ENCODE results near the gene IL20RA.

The IL20RA gene

DNA sequence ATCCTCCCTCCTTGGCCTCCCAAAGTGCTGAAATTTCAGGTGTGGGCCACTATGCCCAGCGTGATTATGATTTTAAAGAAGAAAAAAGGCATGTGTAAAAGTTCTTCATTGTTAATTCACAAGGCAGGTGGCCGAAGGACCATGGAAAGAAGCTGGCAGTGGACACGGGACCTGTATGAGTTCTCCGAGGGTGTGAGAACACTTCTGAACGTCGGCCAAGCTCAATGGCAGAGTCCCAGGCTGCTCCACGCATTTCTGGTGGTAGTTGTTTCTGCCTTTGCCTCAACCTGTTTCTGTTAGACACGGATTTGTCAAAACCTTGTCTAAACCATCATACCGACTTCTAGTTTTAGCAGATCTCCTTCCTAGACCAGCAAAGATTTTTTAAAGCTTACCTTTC lies 36.6 kb downstream of the IL20RA start:
- no peaks in the 10 kb centered on the region for H3K36me3 ChIP-seq (replicated peaks in 1 of 2; ENCODE audit: control insufficient read depth in 2 of 2, insufficient read depth in 2 of 2, low read length in 2 of 2)
- no peak overlapping the region for H4K91ac ChIP-seq (ENCODE audit: low read depth, low read length, poor library complexity)
- no peak for DNase-seq (ENCODE audit: low spot score)
- H3K4me2 ChIP-seq (ENCODE audit: insufficient read depth, low read length, poor library complexity, severe bottlenecking), result no peak overlapping the region
- no peaks in the 10 kb centered on the region for H3K4me1 ChIP-seq (ENCODE audit: control insufficient read depth in 2 of 2, insufficient read depth in 1 of 2, low read depth in 1 of 2, low read length in 2 of 2)
- no peak overlapping the region for H3K23ac ChIP-seq (ENCODE audit: low read depth, low read length, poor library complexity)
- H4K8ac ChIP-seq (ENCODE audit: low read depth, low read length), result no peak overlapping the region
- H3K4ac ChIP-seq (ENCODE audit: low read length), result no peak overlapping the region
- H2BK15ac ChIP-seq (ENCODE audit: low read length), result no peak overlapping the region
- H3K79me1 ChIP-seq (ENCODE audit: low read depth, low read length), result no peaks in the 10 kb centered on the region
- H3K18ac ChIP-seq (ENCODE audit: low read length), result no peak overlapping the region
- no peak overlapping the region for H3K9ac ChIP-seq (ENCODE audit: low read depth, low read length, poor library complexity)
- H2BK5ac ChIP-seq (ENCODE audit: low read length), result no peak overlapping the region
- no peak overlapping the region for H3K4me3 ChIP-seq (ENCODE audit: low read length in 2 of 2)
- no peak overlapping the region for H2BK12ac ChIP-seq (ENCODE audit: low read length)
- H3K27me3 ChIP-seq (ENCODE audit: control insufficient read depth in 3 of 3, insufficient read depth in 3 of 3, low read depth in 1 of 3, low read length in 3 of 3), result no peaks in the 10 kb centered on the region
- H2AFZ ChIP-seq (ENCODE audit: low read length), result no peak overlapping the region
- H2AK5ac ChIP-seq (ENCODE audit: low read depth, low read length), result no peak overlapping the region
- no peak overlapping the region for H2BK120ac ChIP-seq (ENCODE audit: low read depth, low read length)
- no CpG with 5 or more reads among the region's 9 CpGs for WGBS, 2 donors (ENCODE audit: extremely low coverage in 2 of 2, insufficient read length in 2 of 2, insufficient replicate concordance in 1 of 2)
- H3K27ac ChIP-seq (replicated peaks; ENCODE audit: low read length), result no peak overlapping the region
- H3K14ac ChIP-seq (ENCODE audit: low read length), result no peak overlapping the region
- no peaks in the 10 kb centered on the region for H3K9me3 ChIP-seq (replicated peaks in 1 of 2; ENCODE audit: control insufficient read depth in 2 of 2, insufficient read depth in 1 of 2, low read depth in 1 of 2, low read length in 2 of 2)

DNA sequence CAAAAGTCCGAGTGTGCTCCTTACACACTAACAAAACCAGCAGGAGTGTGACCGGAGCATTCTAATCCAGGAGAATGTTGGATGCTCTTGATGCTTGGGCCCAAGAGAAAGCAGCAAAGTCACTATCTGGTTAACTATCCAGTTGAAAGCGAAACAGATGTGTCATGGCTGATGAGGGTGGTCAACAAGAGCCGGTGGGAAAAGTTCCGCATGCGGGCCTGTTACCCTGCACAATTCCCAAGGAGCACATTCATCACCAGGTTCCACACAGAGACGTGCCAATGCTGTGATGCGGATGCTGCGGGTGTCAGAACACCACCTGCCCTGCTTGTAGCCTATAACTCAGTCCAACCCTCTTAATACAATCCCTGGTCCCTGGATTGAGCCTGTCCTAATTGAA lies 38.7 kb downstream of the IL20RA start:
- Histone ChIP-seq H3K23ac (ENCODE audit: low read depth, low read length, poor library complexity) (no peak overlapping the region), H3K27me3 (ENCODE audit: control insufficient read depth in 3 of 3, insufficient read depth in 3 of 3, low read depth in 1 of 3, low read length in 3 of 3) (peaks cover 0 to 12% (median 4%) of the 10 kb centered on the region in 3 experiments), H3K36me3 (replicated peaks in 1 of 2; ENCODE audit: control insufficient read depth in 2 of 2, insufficient read depth in 2 of 2, low read length in 2 of 2) (no peaks in the 10 kb centered on the region), H2BK12ac (ENCODE audit: low read length) (no peak overlapping the region), H3K18ac (ENCODE audit: low read length) (no peak overlapping the region), H3K9me3 (replicated peaks in 1 of 2; ENCODE audit: control insufficient read depth in 2 of 2, insufficient read depth in 1 of 2, low read depth in 1 of 2, low read length in 2 of 2) (no peaks in the 10 kb centered on the region), H3K4me1 (ENCODE audit: control insufficient read depth in 2 of 2, insufficient read depth in 1 of 2, low read depth in 1 of 2, low read length in 2 of 2) (peaks cover 0 to 6% of the 10 kb centered on the region in 2 donors), H2AFZ (ENCODE audit: low read length) (no peak overlapping the region), H3K27ac (replicated peaks; ENCODE audit: low read length) (no peak overlapping the region), H2BK15ac (ENCODE audit: low read length) (no peak overlapping the region), H2BK120ac (ENCODE audit: low read depth, low read length) (no peak overlapping the region), H4K8ac (ENCODE audit: low read depth, low read length) (no peak overlapping the region), H3K4ac (ENCODE audit: low read length) (no peak overlapping the region), H3K79me1 (ENCODE audit: low read depth, low read length) (no peaks in the 10 kb centered on the region), H3K4me3 (ENCODE audit: low read length in 2 of 2) (no peak overlapping the region), H2AK5ac (ENCODE audit: low read depth, low read length) (no peak overlapping the region), H3K4me2 (ENCODE audit: insufficient read depth, low read length, poor library complexity, severe bottlenecking) (no peak overlapping the region), H4K91ac (ENCODE audit: low read depth, low read length, poor library complexity) (no peak overlapping the region), H3K9ac (ENCODE audit: low read depth, low read length, poor library complexity) (no peak overlapping the region), H2BK5ac (ENCODE audit: low read length) (no peak overlapping the region), H3K14ac (ENCODE audit: low read length) (no peak overlapping the region)
- WGBS, 2 donors (ENCODE audit: extremely low coverage in 2 of 2, insufficient read length in 2 of 2, insufficient replicate concordance in 1 of 2), result no CpG with 5 or more reads among the region's 9 CpGs
- DNase-seq (ENCODE audit: low spot score), result no peak

DNA sequence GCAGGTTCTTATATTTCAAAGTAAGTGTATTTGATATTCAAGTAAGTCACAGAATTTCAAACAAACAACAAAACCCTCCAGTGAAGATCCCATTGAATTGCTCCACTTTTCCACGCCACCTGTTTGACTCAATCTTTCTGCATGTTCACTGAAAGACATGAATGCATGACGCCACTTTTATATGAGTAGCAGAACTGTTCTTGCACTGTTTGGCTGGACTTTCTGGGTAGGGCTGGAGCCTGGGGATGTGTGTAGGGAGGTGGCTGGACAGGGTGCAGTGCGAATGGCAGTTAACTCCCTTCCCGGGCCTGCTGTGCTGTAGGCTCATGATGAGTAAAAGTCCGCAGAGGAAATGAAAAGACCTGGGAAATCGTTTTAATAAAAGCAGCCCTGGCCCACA lies 39.7 kb downstream of the IL20RA start:
- WGBS, 2 donors (ENCODE audit: extremely low coverage in 2 of 2, insufficient read length in 2 of 2, insufficient replicate concordance in 1 of 2), result no CpG with 5 or more reads among the region's 6 CpGs
- Histone ChIP-seq H4K8ac (ENCODE audit: low read depth, low read length) (no peak overlapping the region), H3K36me3 (replicated peaks in 1 of 2; ENCODE audit: control insufficient read depth in 2 of 2, insufficient read depth in 2 of 2, low read length in 2 of 2) (no peaks in the 10 kb centered on the region), H3K9me3 (replicated peaks in 1 of 2; ENCODE audit: control insufficient read depth in 2 of 2, insufficient read depth in 1 of 2, low read depth in 1 of 2, low read length in 2 of 2) (no peaks in the 10 kb centered on the region), H3K23ac (ENCODE audit: low read depth, low read length, poor library complexity) (no peak overlapping the region), H2AK5ac (ENCODE audit: low read depth, low read length) (no peak overlapping the region), H2BK120ac (ENCODE audit: low read depth, low read length) (no peak overlapping the region), H3K9ac (ENCODE audit: low read depth, low read length, poor library complexity) (no peak overlapping the region), H3K27ac (replicated peaks; ENCODE audit: low read length) (no peak overlapping the region), H2AFZ (ENCODE audit: low read length) (no peak overlapping the region), H3K79me1 (ENCODE audit: low read depth, low read length) (no peaks in the 10 kb centered on the region), H2BK15ac (ENCODE audit: low read length) (no peak overlapping the region), H4K91ac (ENCODE audit: low read depth, low read length, poor library complexity) (no peak overlapping the region), H3K4ac (ENCODE audit: low read length) (no peak overlapping the region), H3K18ac (ENCODE audit: low read length) (no peak overlapping the region), H3K4me3 (ENCODE audit: low read length in 2 of 2) (no peak overlapping the region), H2BK12ac (ENCODE audit: low read length) (no peak overlapping the region), H3K14ac (ENCODE audit: low read length) (no peak overlapping the region), H3K4me2 (ENCODE audit: insufficient read depth, low read length, poor library complexity, severe bottlenecking) (no peak overlapping the region), H3K4me1 (ENCODE audit: control insufficient read depth in 2 of 2, insufficient read depth in 1 of 2, low read depth in 1 of 2, low read length in 2 of 2) (peaks cover 0 to 6% of the 10 kb centered on the region in 2 donors), H3K27me3 (ENCODE audit: control insufficient read depth in 3 of 3, insufficient read depth in 3 of 3, low read depth in 1 of 3, low read length in 3 of 3) (peaks cover 0 to 12% (median 4%) of the 10 kb centered on the region in 3 experiments), H2BK5ac (ENCODE audit: low read length) (no peak overlapping the region)
- DNase-seq (ENCODE audit: low spot score), result no peak

DNA sequence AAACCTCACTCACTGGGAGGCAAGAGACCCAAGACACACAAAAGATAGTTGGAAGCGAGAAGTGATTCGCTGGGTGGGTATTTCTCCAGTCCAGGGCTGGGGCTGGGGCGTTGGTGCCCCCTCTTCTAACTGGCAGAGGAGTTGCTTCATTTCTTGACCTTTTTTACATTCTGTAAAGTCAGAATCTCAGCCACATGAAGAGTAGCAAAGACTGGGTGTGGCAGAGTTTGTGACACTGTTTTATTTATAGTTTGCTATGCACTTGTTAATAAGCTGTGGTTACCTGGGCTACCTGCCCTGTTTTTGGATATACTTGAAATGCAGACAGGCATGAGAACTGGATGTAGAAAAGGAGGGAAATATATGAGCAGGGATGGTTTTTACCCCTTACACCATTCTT lies 42.3 kb downstream of the IL20RA start:
- Histone ChIP-seq H3K4ac (ENCODE audit: low read length) (no peak overlapping the region), H3K4me1 (ENCODE audit: control insufficient read depth in 2 of 2, insufficient read depth in 1 of 2, low read depth in 1 of 2, low read length in 2 of 2) (peaks cover 0 to 6% of the 10 kb centered on the region in 2 donors), H2AFZ (ENCODE audit: low read length) (no peak overlapping the region), H2BK120ac (ENCODE audit: low read depth, low read length) (no peak overlapping the region), H2BK12ac (ENCODE audit: low read length) (no peak overlapping the region), H2BK5ac (ENCODE audit: low read length) (no peak overlapping the region), H3K18ac (ENCODE audit: low read length) (no peak overlapping the region), H3K9me3 (replicated peaks in 1 of 2; ENCODE audit: control insufficient read depth in 2 of 2, insufficient read depth in 1 of 2, low read depth in 1 of 2, low read length in 2 of 2) (no peaks in the 10 kb centered on the region), H2AK5ac (ENCODE audit: low read depth, low read length) (no peak overlapping the region), H3K9ac (ENCODE audit: low read depth, low read length, poor library complexity) (no peak overlapping the region), H3K27me3 (ENCODE audit: control insufficient read depth in 3 of 3, insufficient read depth in 3 of 3, low read depth in 1 of 3, low read length in 3 of 3) (peaks cover 0 to 12% (median 4%) of the 10 kb centered on the region in 3 experiments), H3K36me3 (replicated peaks in 1 of 2; ENCODE audit: control insufficient read depth in 2 of 2, insufficient read depth in 2 of 2, low read length in 2 of 2) (no peaks in the 10 kb centered on the region), H4K91ac (ENCODE audit: low read depth, low read length, poor library complexity) (no peak overlapping the region), H3K4me3 (ENCODE audit: low read length in 2 of 2) (no peak overlapping the region), H3K79me1 (ENCODE audit: low read depth, low read length) (no peaks in the 10 kb centered on the region), H3K14ac (ENCODE audit: low read length) (no peak overlapping the region), H3K4me2 (ENCODE audit: insufficient read depth, low read length, poor library complexity, severe bottlenecking) (no peak overlapping the region), H3K23ac (ENCODE audit: low read depth, low read length, poor library complexity) (no peak overlapping the region), H2BK15ac (ENCODE audit: low read length) (no peak overlapping the region), H4K8ac (ENCODE audit: low read depth, low read length) (no peak overlapping the region), H3K27ac (replicated peaks; ENCODE audit: low read length) (no peak overlapping the region)
- DNase-seq (ENCODE audit: low spot score), result no peak
- WGBS, 2 donors (ENCODE audit: extremely low coverage in 2 of 2, insufficient read length in 2 of 2, insufficient replicate concordance in 1 of 2), result no CpG with 5 or more reads among the region's 3 CpGs

Measured in neuronal stem cell (in vitro differentiated cells).